Left renal cortex interstitium (tissue), 4 donors: Measurements from ENCODE around the gene CD63. TPM values are rescaled to one million over a fixed set of nuclear protein-coding genes. Genes with fewer than 3 reads are reported as not detected.
A peak's percentile ranks its signal among the peaks of the same experiment; 100 is the strongest.

ENCODE experiments used
- DNase-seq, 4 donors: peaks; one replicate each; pipeline ENCODE4 v3.0.0-alpha.2; 2013; ENCODE audit warnings: low read depth in 4 of 4, low spot score in 2 of 4, missing footprints in 1 of 4
- polyA plus RNA-seq, 4 donors: library from polyadenylated mRNA; unstranded; fragments of 120-200 nt; gene quantifications; one replicate each; pipeline ENCODE4 v1.2.1, GENCODE V29; 2013; ENCODE audit not compliant: insufficient read length in 4 of 4

CD63 gene
- polyA plus RNA-seq, 4 donors = 607 to 729 (median 660) TPM

GRCh38 chr12:55741931-55742680 lies 13.3 kb upstream of the CD63 start:
- no peak for DNase-seq

- DNase-seq = no peak
Measured at GRCh38 chr12:55739025-55739378, 10.2 kb upstream of the CD63 start.

DNA sequence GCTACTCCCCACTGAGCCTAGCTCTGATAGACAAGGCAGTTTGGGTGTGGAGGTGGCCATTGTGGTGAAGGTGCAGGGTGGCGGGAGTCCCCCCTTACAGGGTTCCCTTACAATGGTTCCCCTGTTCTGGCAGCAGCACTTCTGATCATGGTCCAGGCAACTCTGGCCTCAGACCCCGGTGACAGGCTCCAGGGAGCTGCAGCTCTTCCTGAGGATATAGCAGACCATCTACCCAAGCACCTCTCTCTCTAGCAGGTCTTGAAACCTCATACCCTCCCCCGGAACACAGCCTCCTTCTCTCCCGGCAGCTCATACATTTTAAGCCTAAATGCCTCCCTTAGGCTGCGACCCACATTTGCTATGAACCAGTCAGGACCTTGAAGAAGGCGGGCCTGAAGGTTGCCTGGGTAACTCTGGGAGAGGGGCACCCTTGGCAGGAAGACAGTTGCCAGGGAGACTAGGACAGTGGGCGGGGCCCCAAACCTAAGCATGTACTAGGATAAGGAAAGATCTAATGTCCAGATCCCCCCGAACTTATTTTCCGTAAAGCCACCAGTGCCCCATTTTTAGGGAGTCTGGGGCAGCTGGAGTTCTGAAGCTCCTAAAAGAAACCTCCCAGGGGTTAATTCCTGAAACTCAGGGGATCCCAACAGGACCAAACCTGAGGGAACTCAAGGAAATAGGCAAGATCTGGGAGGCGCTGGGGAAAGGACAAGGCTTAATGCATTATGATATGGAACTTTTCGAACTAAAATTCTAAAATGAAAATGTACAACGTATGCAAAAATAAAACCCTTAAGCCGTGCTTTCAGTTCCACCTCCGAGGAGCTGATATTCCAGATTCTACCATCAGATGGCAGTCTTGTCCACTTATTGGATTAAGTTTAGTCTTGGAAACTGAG lies 9.6 kb upstream of the CD63 start:
- DNase-seq = peak in 2 of 4 donors; percentile 93 to 94

GRCh38 chr12:55737581-55738122 lies 8.8 kb upstream of the CD63 start:
- no peak for DNase-seq

DNA sequence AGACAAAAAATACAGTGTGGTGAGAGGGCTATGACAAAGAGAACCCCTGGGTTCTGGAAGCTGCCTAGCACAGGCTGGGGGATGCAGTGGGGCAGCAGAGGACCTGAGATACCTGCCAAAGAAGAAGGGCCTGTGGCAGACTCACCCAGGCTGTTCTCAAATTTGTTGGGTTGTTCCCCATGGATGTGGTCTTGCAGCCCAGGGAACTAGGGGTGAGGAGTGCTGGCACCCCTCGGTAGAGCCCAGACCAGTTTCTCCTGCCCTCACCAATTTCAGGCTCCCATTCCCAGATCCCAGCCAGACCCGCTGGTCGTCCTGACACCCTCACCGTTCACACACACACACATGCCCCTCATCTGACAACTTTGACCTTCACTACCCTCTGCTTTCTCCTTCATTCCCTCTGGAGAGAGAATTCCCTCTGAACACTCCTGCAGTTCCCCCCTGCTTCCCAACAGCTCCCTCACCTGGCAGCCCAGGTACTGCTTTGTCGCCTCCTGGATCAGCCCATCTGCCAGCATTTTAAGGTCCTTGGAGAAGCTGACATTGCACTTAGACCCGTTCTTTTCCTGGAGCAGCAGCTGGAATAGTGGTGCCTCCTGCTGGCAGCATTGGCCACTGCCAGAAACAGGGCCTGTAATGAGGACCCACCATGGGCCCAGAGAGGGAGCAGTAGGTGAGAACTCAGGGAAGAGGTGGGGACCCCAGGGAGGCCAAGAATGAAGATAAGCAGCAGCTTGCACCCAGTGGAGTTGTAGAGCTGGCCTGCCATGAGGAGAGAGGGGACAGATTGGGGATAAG lies 8.2 kb upstream of the CD63 start:
- no peak for DNase-seq

- no peak for DNase-seq
Measured at GRCh38 chr12:55736076-55736475, 7.3 kb upstream of the CD63 start.

DNA sequence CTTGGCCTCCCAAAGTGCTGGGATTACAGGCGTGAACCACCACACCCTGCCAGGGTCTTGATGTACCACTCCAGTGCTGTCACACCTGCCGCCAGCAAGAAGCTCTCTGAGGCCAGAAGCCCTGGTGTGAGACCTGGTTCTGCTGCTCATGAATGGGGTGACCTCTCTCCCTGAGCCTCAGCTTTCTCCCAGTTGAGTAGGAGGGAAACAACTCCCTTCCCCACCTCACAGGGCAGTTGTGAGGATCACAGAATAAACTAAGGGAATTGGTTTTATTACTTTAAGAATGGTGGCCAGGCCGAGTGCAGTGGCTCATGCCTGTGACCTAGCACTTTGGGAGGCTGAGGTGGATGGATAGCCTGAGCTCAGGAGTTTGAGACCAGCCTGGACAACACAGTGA lies 5.8 kb upstream of the CD63 start:
- no peak for DNase-seq

DNA sequence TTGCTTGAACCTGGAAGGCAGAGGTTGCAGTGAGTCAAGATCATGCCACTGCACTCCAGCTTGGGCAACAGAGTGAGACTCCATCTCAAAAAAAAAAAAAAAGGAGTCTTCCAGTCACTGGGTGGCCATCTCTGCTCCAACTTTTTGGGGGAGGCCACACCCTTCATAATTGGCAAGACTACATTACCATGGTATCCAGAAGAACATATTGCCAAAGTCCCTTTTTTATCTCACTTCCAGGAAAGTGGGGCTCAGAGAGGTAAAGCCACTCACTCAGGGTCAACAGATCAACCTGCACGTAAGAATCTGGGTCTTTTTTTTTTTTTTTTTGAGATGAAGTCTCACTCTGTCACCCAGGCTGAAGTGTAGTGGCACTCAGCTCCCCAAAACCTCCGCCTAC lies 5.0 kb upstream of the CD63 start:
- DNase-seq = no peak

GRCh38 chr12:55733021-55733555 lies 4.3 kb upstream of the CD63 start:
- no peak for DNase-seq

DNA sequence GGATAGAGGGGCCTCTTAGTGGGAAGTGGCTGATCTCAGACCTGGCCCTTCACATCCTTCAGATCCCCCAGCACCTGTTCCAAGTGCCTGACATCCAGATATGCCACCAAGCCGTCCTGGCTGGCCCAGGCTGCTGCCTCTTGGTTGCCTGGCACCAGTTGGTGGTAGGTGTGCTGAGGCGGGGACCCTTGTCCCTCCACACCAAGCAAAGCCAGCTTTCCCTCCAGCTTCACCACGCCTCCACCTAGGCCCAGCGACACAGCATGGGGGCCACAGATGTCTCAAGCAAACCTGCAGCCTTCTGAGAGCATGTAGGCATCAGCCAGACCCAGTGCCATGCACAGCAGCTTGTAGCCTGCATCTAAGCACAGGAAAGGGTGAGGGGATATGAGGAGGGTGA lies 3.5 kb upstream of the CD63 start:
- DNase-seq = no peak

DNA sequence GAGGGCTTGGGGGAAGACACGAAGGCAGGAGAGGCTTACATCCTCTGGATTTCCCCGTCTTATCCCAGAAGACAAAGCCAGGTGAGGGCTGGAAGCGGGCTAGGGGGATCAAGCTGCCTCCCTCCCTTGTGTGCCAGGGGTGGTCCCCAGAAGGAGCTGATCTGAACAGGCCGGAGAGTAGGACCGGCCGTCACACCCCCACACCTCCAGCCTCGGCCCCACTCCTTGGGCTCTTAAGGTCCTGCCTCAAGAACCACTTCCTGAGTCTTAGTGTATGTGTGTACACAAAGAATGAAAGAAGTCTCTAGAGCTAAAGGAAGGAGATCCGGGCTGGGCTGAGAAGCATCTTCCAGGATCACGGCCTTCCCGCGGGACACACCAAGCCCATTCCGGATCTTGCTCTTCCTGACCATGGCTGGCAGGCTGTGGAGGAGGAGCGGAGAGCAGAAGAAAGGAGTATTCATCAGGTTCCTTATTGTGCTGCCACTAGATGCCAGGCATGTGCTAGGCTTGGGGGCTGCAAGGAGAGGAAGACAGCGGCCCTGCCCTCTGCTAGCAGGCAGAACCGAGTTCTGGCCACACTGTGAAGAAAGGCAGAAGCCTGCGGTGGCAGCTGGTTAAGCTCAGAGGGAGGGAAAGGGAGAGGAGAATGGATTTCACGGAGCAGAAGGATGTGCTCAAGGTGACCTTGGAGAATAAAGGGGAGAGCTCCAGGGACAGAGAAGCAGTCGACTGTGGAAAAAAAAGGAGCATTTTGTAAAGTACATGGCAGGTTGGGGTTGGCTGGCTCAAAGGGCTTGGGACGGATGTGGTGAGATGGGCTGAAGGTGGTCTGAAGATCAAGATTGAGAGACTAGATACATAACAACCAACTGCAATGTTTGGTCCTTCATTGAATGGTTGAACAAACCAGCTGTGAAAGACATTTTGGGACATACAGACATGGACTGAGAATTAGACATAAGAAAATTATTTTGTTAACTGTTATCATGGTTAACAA lies 1.3 kb upstream of the CD63 start:
- no peak for DNase-seq

DNA sequence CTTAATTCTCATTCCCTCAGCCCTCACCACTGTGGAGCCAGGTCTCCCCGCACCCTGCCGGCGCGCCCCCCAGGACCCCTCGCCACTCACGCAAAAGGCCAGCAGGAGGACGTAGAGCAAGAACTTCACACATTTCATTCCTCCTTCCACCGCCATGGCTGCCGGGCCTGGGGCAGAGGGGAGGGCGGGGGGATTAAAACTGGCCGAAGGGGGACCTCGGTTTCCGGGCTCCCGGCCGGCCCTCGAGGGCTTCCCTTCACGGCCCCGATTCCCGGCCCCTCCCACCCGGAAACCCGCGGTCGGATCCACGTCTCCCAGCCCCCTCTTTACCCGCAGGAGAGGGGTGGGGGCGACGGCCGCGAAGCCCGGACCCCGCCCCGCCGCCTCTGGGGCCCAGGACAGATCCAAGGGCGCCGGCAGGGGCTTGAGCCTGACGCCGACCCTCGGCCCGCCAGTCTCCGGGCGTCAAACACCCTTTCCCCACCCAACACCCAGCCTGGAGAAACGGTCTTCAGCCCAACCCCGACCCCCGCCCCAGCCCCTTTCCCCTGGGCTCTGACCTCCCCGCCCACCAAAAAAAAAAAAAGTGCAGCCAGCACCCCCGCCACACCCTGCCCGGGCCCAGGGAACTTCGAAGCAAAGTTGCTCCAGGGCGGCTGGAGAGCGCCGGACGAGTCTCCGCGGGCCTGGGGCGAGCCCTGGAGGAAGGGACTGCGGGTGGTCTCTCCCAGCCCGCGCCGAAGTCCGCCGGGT lies 447 bp downstream of the CD63 start:
- DNase-seq = no peak

- no peak for DNase-seq
Measured at GRCh38 chr12:55727643-55728185, 1.1 kb downstream of the CD63 start.

DNA sequence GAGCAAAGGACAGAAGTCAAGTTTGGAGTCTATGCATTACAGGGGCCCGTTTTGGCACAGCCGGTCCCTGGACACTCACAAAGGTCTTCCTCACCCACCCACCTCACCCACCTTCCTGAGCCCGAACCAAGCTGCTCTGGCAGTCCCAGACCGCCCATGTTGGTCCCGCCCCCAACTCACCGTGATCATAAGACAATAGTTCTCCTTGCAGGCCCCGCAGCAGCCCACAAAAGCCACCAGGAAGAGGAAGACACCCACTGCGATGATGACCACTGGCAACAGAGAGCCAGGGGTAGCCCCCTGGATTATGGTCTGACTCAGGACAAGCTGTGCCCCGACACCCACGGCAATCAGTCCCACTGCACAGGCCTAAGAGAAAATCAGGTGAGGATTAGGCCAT lies 1.8 kb downstream of the CD63 start:
- DNase-seq = no peak

DNA sequence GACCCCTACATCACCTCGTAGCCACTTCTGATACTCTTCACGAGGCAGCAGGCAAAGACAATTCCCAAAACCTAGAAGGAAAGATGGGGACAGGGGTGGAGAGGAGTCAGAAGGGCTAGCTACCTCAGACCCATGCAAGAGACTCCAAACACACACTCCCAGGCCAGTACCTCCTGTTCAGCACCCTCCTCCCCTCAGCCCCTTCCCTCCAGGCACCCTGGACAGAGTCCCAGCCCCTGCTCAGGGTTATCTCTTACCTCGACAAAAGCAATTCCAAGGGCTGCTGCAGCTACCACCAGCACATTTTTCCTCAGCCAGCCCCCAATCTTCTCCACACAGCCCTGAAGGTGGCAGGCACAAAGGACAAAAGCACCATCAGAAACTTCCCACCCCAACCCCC lies 3.3 kb downstream of the CD63 start:
- no peak for DNase-seq

DNA sequence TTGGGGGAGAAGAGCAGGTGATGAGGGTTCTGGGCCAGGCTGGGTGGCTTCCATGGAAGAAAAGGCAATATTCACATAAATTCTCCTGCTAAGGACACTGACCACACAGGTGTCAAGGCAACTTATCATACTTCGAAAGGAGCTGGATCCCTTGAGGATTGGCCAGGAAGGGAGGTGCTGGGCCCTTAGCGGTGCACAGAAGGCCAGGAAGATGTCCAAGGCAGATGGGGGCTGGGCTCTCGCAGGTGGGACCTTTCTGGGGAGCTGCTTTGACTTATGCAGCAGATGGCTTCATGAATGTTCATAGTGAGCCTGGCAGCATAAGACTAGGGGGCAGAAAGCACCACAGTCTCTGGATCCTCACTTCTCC lies 3.9 kb downstream of the CD63 start:
- no peak for DNase-seq

DNA sequence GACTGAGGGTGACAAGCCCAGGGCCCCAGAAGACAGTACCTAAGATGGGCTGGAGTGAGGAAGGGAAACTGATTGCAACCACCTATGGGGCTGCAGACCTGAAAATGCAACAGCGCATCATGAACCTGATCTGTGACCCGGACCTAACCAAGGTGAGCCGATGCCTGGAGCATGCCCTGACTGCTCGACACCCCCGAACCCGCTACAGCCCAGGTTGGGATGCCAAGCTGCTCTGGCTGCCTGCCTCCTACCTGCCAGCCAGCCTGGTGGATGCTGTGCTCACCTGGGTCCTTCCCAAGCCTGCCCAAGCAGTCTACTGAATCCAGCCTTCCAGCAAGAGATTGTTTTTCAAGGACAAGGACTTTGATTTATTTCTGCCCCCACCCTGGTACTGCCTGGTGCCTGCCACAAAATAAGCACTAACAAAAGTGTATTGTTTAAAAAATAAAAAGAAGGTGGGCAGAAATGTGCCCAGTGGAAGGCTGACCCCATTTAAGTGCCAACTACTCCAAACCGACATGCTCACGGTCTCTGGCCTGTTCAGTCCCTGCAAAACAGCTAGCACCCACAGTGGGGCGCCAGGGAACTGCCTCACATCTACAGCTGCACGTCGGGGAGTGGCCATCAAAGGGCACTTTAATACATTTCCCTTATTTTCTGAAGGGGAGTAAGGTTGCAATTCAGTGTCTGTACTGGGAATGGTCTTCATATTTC lies 4.4 kb downstream of the CD63 start:
- DNase-seq = no peak
